Measurements from ENCODE around the gene PHKB. TPM values are rescaled to one million over a fixed set of nuclear protein-coding genes. Genes with fewer than 3 reads are reported as not detected.

PHKB gene
- total and polyA plus RNA-seq, 5 donors from 2014 or later, result 28.8 to 96.6 (median 38.5) TPM

DNA sequence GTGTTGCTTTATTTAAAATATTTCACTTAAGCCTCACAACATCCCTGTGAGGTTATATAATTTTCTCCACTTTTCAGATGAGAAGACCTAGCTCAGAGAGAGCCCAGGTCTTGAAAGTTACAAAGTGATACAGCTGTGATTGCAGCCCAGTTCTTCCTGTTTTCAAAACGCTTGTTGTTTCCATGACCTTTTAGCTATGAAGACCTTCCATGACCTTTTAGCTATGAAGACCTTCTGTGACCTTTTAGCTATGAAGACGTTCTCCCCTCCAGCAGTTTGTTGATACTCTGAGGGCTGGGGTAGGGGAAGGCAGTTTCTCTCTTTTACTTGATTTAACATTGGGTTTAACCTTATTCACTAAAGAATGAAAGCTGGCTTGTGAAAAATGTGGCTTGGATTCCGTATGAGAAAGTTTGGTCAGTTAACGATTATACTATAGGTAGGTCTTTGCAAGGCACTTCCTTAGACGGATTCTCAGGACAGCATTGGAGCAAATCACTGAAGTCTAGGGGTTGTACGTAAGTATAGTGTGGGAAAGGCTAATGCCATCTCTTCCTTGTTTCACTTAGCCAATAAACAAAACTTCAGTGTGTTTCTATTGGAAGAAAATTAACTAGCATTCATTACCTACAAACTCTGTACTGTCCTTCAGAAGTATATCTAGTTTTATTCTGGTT, 20.7 kb downstream of the PHKB start:
- no peaks in the 10 kb centered on the region for H3K27me3 Mint-ChIP-seq
- no peaks in the 10 kb centered on the region for H3K9me3 Mint-ChIP-seq
- H3K9me3 ChIP-seq (ENCODE audit: control insufficient read depth in 2 of 2, low read length in 2 of 2), result no peaks in the 10 kb centered on the region
- H3K4me3 Mint-ChIP-seq, result peak overlapping the region; percentile 7 to 80 (median 25)
- peak overlapping the region; percentile 15 for H3K27ac ChIP-seq (ENCODE audit: insufficient read depth, low read length, poor library complexity, severe bottlenecking)
- peaks cover 57 to 72% (median 61%) of the 10 kb centered on the region in 4 donors for H3K4me1 Mint-ChIP-seq
- peak; percentile 37 to 67 for ATAC-seq (ENCODE audit: low read depth in 2 of 2)
- peaks cover 15% of the 10 kb centered on the region for H3K4me1 ChIP-seq (ENCODE audit: control insufficient read depth, insufficient read depth, low read length, poor library complexity, severe bottlenecking)
- peak in 1 of 3 donors; percentile 49 for DNase-seq
- peak overlapping the region; percentile 33 for H3K4me3 ChIP-seq (ENCODE audit: low read depth, low read length)
- peaks cover 16% of the 10 kb centered on the region for H3K36me3 Mint-ChIP-seq
- H3K27ac Mint-ChIP-seq, result peak overlapping the region; percentile 66 to 93 (median 81)
- no peaks in the 10 kb centered on the region for H3K36me3 ChIP-seq (ENCODE audit: control insufficient read depth, insufficient read depth, low read length)
- H3K27me3 ChIP-seq (ENCODE audit: control insufficient read depth, insufficient read depth, low read length), result no peaks in the 10 kb centered on the region

DNA sequence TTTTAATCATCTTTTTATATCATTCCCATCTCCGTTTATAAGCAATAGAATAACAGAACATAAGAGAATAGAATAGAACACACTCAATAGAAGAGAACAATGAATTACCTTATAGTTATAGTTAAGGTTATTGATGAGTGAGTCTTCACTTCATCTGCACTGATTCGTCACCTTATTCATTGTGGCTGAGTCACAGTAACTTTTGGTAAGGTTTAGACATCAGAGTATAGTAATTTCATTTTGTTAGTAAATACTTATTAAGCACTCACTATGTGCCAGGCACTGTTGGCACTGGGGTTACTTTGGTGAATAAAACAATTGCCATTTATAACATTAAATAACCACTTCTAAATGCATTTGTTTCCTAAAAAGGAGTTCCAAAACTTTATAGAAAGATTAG, 22.5 kb downstream of the PHKB start:
- no peak overlapping the region for H3K27ac ChIP-seq (ENCODE audit: insufficient read depth, low read length, poor library complexity, severe bottlenecking)
- peaks cover 0 to 7% (median 1%) of the 10 kb centered on the region in 7 donors for H3K9me3 Mint-ChIP-seq
- H3K4me1 ChIP-seq (ENCODE audit: control insufficient read depth, insufficient read depth, low read length, poor library complexity, severe bottlenecking), result peaks cover 15% of the 10 kb centered on the region
- peaks cover 44 to 70% (median 58%) of the 10 kb centered on the region in 4 donors for H3K4me1 Mint-ChIP-seq
- peaks cover 28% of the 10 kb centered on the region for H3K36me3 Mint-ChIP-seq
- no peak overlapping the region for H3K4me3 Mint-ChIP-seq
- no peaks in the 10 kb centered on the region for H3K9me3 ChIP-seq (ENCODE audit: control insufficient read depth in 2 of 2, low read length in 2 of 2)
- no peak for DNase-seq
- no peak overlapping the region for H3K4me3 ChIP-seq (ENCODE audit: low read depth, low read length)
- no peak for ATAC-seq (ENCODE audit: low read depth in 2 of 2)
- H3K27ac Mint-ChIP-seq, result peak overlapping the region in 1 of 3 donors; percentile 3
- H3K36me3 ChIP-seq (ENCODE audit: control insufficient read depth, insufficient read depth, low read length), result peaks cover 3% of the 10 kb centered on the region
- no peaks in the 10 kb centered on the region for H3K27me3 ChIP-seq (ENCODE audit: control insufficient read depth, insufficient read depth, low read length)
- no peaks in the 10 kb centered on the region for H3K27me3 Mint-ChIP-seq

- H3K4me3 Mint-ChIP-seq, result peak overlapping the region in 1 of 4 donors; percentile 7
- peaks cover 0 to 31% (median 1%) of the 10 kb centered on the region in 7 donors for H3K9me3 Mint-ChIP-seq
- peaks cover 48% of the 10 kb centered on the region for H3K36me3 Mint-ChIP-seq
- no peak overlapping the region for H3K27ac Mint-ChIP-seq
- Histone ChIP-seq H3K4me1 (ENCODE audit: control insufficient read depth, insufficient read depth, low read length, poor library complexity, severe bottlenecking) (peaks cover 3% of the 10 kb centered on the region), H3K27me3 (ENCODE audit: control insufficient read depth, insufficient read depth, low read length) (no peaks in the 10 kb centered on the region), H3K27ac (ENCODE audit: insufficient read depth, low read length, poor library complexity, severe bottlenecking) (no peak overlapping the region), H3K36me3 (ENCODE audit: control insufficient read depth, insufficient read depth, low read length) (peaks cover 3% of the 10 kb centered on the region), H3K9me3 (ENCODE audit: control insufficient read depth in 2 of 2, low read length in 2 of 2) (peaks cover 0 to 28% of the 10 kb centered on the region in 2 experiments), H3K4me3 (ENCODE audit: low read depth, low read length) (no peak overlapping the region)
- no peak for DNase-seq
- no peaks in the 10 kb centered on the region for H3K27me3 Mint-ChIP-seq
- H3K4me1 Mint-ChIP-seq, result peaks cover 33 to 52% (median 47%) of the 10 kb centered on the region in 4 donors
- no peak for ATAC-seq (ENCODE audit: low read depth in 2 of 2)
Measured at GRCh38 chr16:47486856-47487255, 25.7 kb downstream of the PHKB start.

DNA sequence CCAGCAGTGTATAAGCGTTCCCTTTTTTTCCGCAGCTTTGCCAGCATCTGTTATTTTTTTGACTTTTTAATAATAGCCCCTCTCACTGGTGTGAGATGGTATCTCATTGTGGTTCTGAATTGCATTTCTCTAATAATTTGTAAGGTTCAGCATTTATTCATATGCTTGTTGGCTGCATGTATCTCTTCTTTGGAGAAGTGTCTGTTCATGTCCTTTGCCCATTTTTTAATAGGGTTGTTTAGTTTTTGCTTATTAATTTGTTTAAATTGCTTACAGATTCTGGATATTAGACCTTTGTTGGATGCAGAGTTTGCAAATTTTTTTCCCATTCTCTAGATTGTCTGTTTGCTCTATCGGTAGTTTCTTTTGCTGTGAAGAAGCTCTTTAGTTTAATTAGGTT, 26.9 kb downstream of the PHKB start:
- H3K36me3 ChIP-seq (ENCODE audit: control insufficient read depth, insufficient read depth, low read length), result peaks cover 3% of the 10 kb centered on the region
- peaks cover 0 to 29% of the 10 kb centered on the region in 2 experiments for H3K9me3 ChIP-seq (ENCODE audit: control insufficient read depth in 2 of 2, low read length in 2 of 2)
- H3K27me3 ChIP-seq (ENCODE audit: control insufficient read depth, insufficient read depth, low read length), result no peaks in the 10 kb centered on the region
- Mint-ChIP-seq H3K36me3 (peaks cover 48% of the 10 kb centered on the region), H3K27ac (no peak overlapping the region), H3K9me3 (peaks cover 0 to 37% (median 1%) of the 10 kb centered on the region in 7 donors), H3K4me1 (peaks cover 44 to 59% (median 54%) of the 10 kb centered on the region in 4 donors), H3K4me3 (peak overlapping the region in 1 of 4 donors; percentile 4), H3K27me3 (no peaks in the 10 kb centered on the region)
- no peak overlapping the region for H3K27ac ChIP-seq (ENCODE audit: insufficient read depth, low read length, poor library complexity, severe bottlenecking)
- H3K4me1 ChIP-seq (ENCODE audit: control insufficient read depth, insufficient read depth, low read length, poor library complexity, severe bottlenecking), result peaks cover 11% of the 10 kb centered on the region
- ATAC-seq (ENCODE audit: low read depth in 2 of 2) (no peak), DNase-seq (no peak)
- H3K4me3 ChIP-seq (ENCODE audit: low read depth, low read length), result no peak overlapping the region

GRCh38 chr16:47490471-47490870, 29.3 kb downstream of the PHKB start:
- Mint-ChIP-seq H3K36me3 (peaks cover 43% of the 10 kb centered on the region), H3K9me3 (peaks cover 0 to 37% (median 1%) of the 10 kb centered on the region in 7 donors), H3K4me3 (peak overlapping the region in 1 of 4 donors; percentile 15)

DNA sequence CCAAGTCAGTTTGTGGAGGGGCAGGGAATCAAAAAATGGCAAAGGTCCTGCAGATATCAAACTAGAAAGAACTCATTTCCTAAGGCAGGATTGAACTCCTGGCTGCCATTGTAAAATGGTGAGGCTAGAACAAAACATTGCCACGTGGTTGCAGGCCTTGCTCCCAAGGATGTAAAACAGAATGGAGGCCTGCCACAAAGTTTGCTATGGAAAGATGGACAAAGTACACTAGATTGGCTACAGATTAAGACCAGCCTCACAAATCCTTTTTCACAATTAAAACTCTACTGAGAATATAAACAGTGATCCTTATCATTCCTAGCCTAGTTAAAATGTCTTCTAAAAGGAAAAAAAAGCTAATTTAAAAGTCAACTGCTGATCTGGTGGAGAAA, 30.9 kb downstream of the PHKB start:
- Mint-ChIP-seq H3K4me1 (peaks cover 30 to 63% (median 44%) of the 10 kb centered on the region in 4 donors), H3K27ac (peak overlapping the region; percentile 72 to 90 (median 87)), H3K36me3 (peaks cover 38% of the 10 kb centered on the region), H3K27me3 (no peaks in the 10 kb centered on the region), H3K9me3 (peaks cover 0 to 37% (median 1%) of the 10 kb centered on the region in 7 donors), H3K4me3 (peak overlapping the region in 3 of 4 donors; percentile 82 to 91 (median 90))
- Histone ChIP-seq H3K27me3 (ENCODE audit: control insufficient read depth, insufficient read depth, low read length) (no peaks in the 10 kb centered on the region), H3K4me1 (ENCODE audit: control insufficient read depth, insufficient read depth, low read length, poor library complexity, severe bottlenecking) (peaks cover 26% of the 10 kb centered on the region), H3K36me3 (ENCODE audit: control insufficient read depth, insufficient read depth, low read length) (peaks cover 4% of the 10 kb centered on the region), H3K4me3 (ENCODE audit: low read depth, low read length) (peak overlapping the region; percentile 5), H3K9me3 (ENCODE audit: control insufficient read depth in 2 of 2, low read length in 2 of 2) (peaks cover 0 to 29% of the 10 kb centered on the region in 2 experiments), H3K27ac (ENCODE audit: insufficient read depth, low read length, poor library complexity, severe bottlenecking) (peak overlapping the region; percentile 61)
- ATAC-seq (ENCODE audit: low read depth in 2 of 2), result no peak
- DNase-seq, result no peak

More at GRCh38 chr16:47490471-47490870, 29.3 kb downstream of the PHKB start:
- Mint-ChIP-seq H3K4me1 (peaks cover 30 to 59% (median 47%) of the 10 kb centered on the region in 4 donors), H3K27me3 (no peaks in the 10 kb centered on the region), H3K27ac (peak overlapping the region in 1 of 3 donors; percentile 7)
- H3K27me3 ChIP-seq (ENCODE audit: control insufficient read depth, insufficient read depth, low read length), result no peaks in the 10 kb centered on the region
- no peak overlapping the region for H3K4me3 ChIP-seq (ENCODE audit: low read depth, low read length)
- H3K36me3 ChIP-seq (ENCODE audit: control insufficient read depth, insufficient read depth, low read length), result peaks cover 3% of the 10 kb centered on the region
- H3K4me1 ChIP-seq (ENCODE audit: control insufficient read depth, insufficient read depth, low read length, poor library complexity, severe bottlenecking), result peaks cover 26% of the 10 kb centered on the region
- peaks cover 0 to 29% of the 10 kb centered on the region in 2 experiments for H3K9me3 ChIP-seq (ENCODE audit: control insufficient read depth in 2 of 2, low read length in 2 of 2)
- no peak for DNase-seq
- ATAC-seq (ENCODE audit: low read depth in 2 of 2), result no peak
- H3K27ac ChIP-seq (ENCODE audit: insufficient read depth, low read length, poor library complexity, severe bottlenecking), result no peak overlapping the region

DNA sequence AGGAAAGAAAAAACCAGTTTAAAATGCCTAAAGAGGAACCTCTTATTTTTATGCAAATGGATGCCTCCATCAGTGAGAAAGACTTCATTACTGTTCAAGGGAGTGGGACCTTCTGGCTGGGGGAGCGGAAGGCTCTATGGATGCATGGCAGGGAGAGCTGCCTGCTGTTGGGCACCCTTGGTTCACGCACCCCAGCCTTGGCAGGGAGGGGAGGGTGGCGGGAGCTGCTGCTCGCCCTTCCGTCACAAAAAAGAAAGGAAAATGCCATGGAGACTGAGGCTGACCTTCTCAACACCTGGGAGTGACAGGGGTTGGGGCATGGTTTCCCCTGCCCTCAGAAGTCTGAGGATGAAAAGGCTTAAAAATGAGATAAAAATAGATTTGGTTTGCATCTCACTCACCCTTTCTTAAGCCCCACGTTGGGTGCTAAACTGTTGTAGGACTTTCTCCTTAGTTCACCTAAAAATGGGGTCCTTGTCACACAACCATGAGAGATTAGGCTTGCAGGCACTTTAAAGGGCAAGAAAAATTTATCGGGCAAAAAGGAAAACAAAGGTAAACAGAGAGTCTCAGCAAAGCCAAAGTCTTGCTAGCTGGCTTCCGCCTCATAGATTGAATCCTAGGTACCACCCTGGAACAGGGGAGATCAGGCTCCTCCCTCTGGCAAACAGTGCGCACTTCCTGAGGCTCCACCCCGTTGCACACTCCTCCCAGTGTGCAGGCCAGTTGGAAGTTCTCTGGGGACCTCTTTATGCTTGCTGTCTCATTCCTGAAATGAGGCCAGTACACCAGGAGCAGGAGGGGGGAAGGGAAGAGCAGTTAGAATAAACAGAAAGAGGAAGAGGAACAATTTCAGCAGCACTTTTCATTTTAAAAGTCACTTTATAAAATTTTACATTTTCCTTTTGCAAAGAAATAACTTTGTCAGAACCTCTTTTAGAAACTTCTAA, 31.6 kb downstream of the PHKB start:
- Histone ChIP-seq H3K9me3 (ENCODE audit: control insufficient read depth in 2 of 2, low read length in 2 of 2) (peaks cover 0 to 29% of the 10 kb centered on the region in 2 experiments), H3K4me3 (ENCODE audit: low read depth, low read length) (peak overlapping the region; percentile 75), H3K36me3 (ENCODE audit: control insufficient read depth, insufficient read depth, low read length) (peaks cover 10% of the 10 kb centered on the region), H3K27ac (ENCODE audit: insufficient read depth, low read length, poor library complexity, severe bottlenecking) (peak overlapping the region; percentile 61), H3K27me3 (ENCODE audit: control insufficient read depth, insufficient read depth, low read length) (no peaks in the 10 kb centered on the region), H3K4me1 (ENCODE audit: control insufficient read depth, insufficient read depth, low read length, poor library complexity, severe bottlenecking) (peaks cover 26% of the 10 kb centered on the region)
- Mint-ChIP-seq H3K4me1 (peaks cover 30 to 66% (median 47%) of the 10 kb centered on the region in 4 donors), H3K9me3 (peaks cover 0 to 37% (median 1%) of the 10 kb centered on the region in 7 donors), H3K27me3 (no peaks in the 10 kb centered on the region), H3K27ac (peak overlapping the region; percentile 72 to 90 (median 87)), H3K4me3 (peak overlapping the region; percentile 82 to 91 (median 86)), H3K36me3 (peaks cover 39% of the 10 kb centered on the region)
- ATAC-seq (ENCODE audit: low read depth in 2 of 2) (peak; percentile 71 to 81), DNase-seq (peak in 2 of 3 donors; percentile 4 to 57)
